B cell (primary cell): ENCODE data around the gene PRMT5. TPM values are rescaled to one million over a fixed set of nuclear protein-coding genes. Genes with fewer than 3 reads are reported as not detected.

Experiments used
- ATAC-seq: fragments of 200-7000 bp; cut with Tn5 transposase; one replicate; pipeline ENCODE4 v1.10.0; 2021; ENCODE audit warnings: low read depth, mild to moderate bottlenecking, moderate number of reproducible peaks, moderate library complexity
- CTCF ChIA-PET: fragments of 350-600 bp; sonication (Branson Sonifier 250); formaldehyde crosslinking; loops from one replicate; lab custom pipeline; 2021; ENCODE audit warnings: antibody characterized with exemption, inconsistent platforms; lab: Charles Lee
- POLR2A ChIA-PET: fragments of 350-600 bp; sonication (Branson Sonifier 250); formaldehyde crosslinking; loops from one replicate; lab custom pipeline; 2021; ENCODE audit warnings: antibody characterized with exemption; lab: Charles Lee
- DNase-seq: peaks from one replicate; pipeline ENCODE4 v3.0.0; 2013
- H2AFZ ChIP-seq: 2 replicates; pipeline ENCODE4 v1.6.1; 2012; ENCODE audit warnings: mild to moderate bottlenecking, low read depth, low read length; ENCODE audit not compliant: insufficient read depth, poor library complexity, severe bottlenecking
- H3K27ac ChIP-seq, 2 donors: 1 replicate in 1 of 2; 2 replicates in 1 of 2; pipeline ENCODE4 v1.5.1; 2012 to 2013; ENCODE audit warnings: low read length in 2 of 2, mild to moderate bottlenecking in 2 of 2, moderate library complexity in 1 of 2
- H3K27me3 ChIP-seq, 4 experiments: fragments of 200-600 bp in 1 of 4; sonication (generic) in 1 of 4; replicated peaks in 1 of 4; 1 replicate in 2 of 4; 2 replicates in 2 of 4; pipeline versions ENCODE4 v1.6.1 to v1.7.0; 2013 to 2016; ENCODE audit warnings: low read length in 3 of 4, mild to moderate bottlenecking in 2 of 4, mixed read lengths in 1 of 4, moderate library complexity in 1 of 4; ENCODE audit not compliant: insufficient read depth in 4 of 4, control insufficient read depth in 3 of 4; ENCODE audit errors: control extremely low read depth in 1 of 4
- H3K36me3 ChIP-seq, 2 experiments: replicated peaks in 1 of 2; 1 replicate in 1 of 2; 2 replicates in 1 of 2; pipeline versions ENCODE4 v1.6.1 to v1.7.1; 2013; ENCODE audit warnings: low read length in 1 of 2; ENCODE audit not compliant: insufficient read depth in 2 of 2, control insufficient read depth in 1 of 2; ENCODE audit errors: control extremely low read depth in 1 of 2, extremely low read depth in 1 of 2
- H3K4me1 ChIP-seq, 2 donors: fragments of 200-600 bp in 1 of 2; sonication (generic) in 1 of 2; 1 replicate in 1 of 2; 2 replicates in 1 of 2; pipeline versions ENCODE4 v1.5.1 to v1.6.1; 2013 to 2017; ENCODE audit warnings: low read length in 2 of 2; ENCODE audit not compliant: control insufficient read depth in 2 of 2, insufficient read depth in 2 of 2
- H3K4me2 ChIP-seq: replicated peaks from 2 replicates; pipeline ENCODE3; 2012; ENCODE audit warnings: mild to moderate bottlenecking, low read depth, low read length; ENCODE audit not compliant: poor library complexity, severe bottlenecking
- H3K4me3 ChIP-seq, 5 experiments: fragments of 200-600 bp in 1 of 5; sonication (generic) in 1 of 5; 1 replicate in 3 of 5; 2 replicates in 2 of 5; pipeline versions ENCODE4 v1.5.1 to v1.7.0; 2011 to 2016; ENCODE audit warnings: low read length in 4 of 5, mild to moderate bottlenecking in 4 of 5, low read depth in 2 of 5, control low read depth in 1 of 5, moderate library complexity in 1 of 5; ENCODE audit not compliant: insufficient read depth in 1 of 5; ENCODE audit errors: control extremely low read depth in 1 of 5, extremely low read depth in 1 of 5
- H3K79me2 ChIP-seq: fragments of 200-600 bp; sonication (generic); one replicate; pipeline ENCODE4 v1.6.0; 2016; ENCODE audit warnings: low read length; ENCODE audit not compliant: control insufficient read depth, insufficient read depth
- H3K9ac ChIP-seq: fragments of 200-600 bp; sonication (generic); 2 replicates; pipeline ENCODE4 v1.6.1; 2017; ENCODE audit warnings: mild to moderate bottlenecking, low read length, moderate library complexity
- H3K9me3 ChIP-seq, 3 donors: one replicate each; pipeline versions ENCODE4 v1.6.1 to v1.7.1; 2013; ENCODE audit warnings: low read length in 2 of 3; ENCODE audit not compliant: control insufficient read depth in 2 of 3, insufficient read depth in 1 of 3; ENCODE audit errors: control extremely low read depth in 1 of 3
- H4K20me1 ChIP-seq: 2 replicates; pipeline ENCODE4 v1.6.0; 2012; ENCODE audit warnings: mild to moderate bottlenecking, low read length; ENCODE audit not compliant: insufficient read depth, control insufficient read depth, poor library complexity, severe bottlenecking
- H3K27ac Mint-ChIP-seq: one replicate; pipeline ENCODE4 v1.8.0; 2021; ENCODE audit warnings: mixed read lengths
- H3K27me3 Mint-ChIP-seq: one replicate; pipeline ENCODE4 v1.8.0; 2021; ENCODE audit warnings: mixed read lengths
- H3K4me1 Mint-ChIP-seq: one replicate; pipeline ENCODE4 v1.8.0; 2021; ENCODE audit warnings: mixed read lengths
- H3K4me3 Mint-ChIP-seq: one replicate; pipeline ENCODE4 v1.8.0; 2021; ENCODE audit warnings: mixed read lengths
- H3K9me3 Mint-ChIP-seq: one replicate; pipeline ENCODE4 v1.8.0; 2022; ENCODE audit warnings: mixed read lengths; ENCODE audit not compliant: insufficient read depth
- EZH2 ChIP-seq: IDR thresholded peaks from 2 replicates; pipeline ENCODE4 v1.6.1; 2012; ENCODE audit warnings: borderline replicate concordance, low read depth, mild to moderate bottlenecking, moderate library complexity, low read length; ENCODE audit not compliant: insufficient read depth, poor library complexity, severe bottlenecking
- WGBS: methylation state at CpG from one replicate; pipeline ENCODE4 v1.1.5; 2013; ENCODE audit warnings: missing lambda C conversion rate; ENCODE audit not compliant: insufficient coverage; 5-methylcytosine and 5-hydroxymethylcytosine counted together
- intact Hi-C: fragments of 100-400 bp; cut with micrococcal nuclease; formaldehyde crosslinking; loops from one replicate; pipeline ENCODE4 v1.10.0; 2022
- polyA plus RNA-seq: library from polyadenylated mRNA; depleted of rRNA; stranded (reverse); fragments of >200 nt; gene quantifications from 2 replicates; pipeline ENCODE4 v1.2.3, GENCODE V29; 2012
- total RNA-seq, 2 donors: library from RNA; stranded (reverse); fragments of 120-200 nt in 1 of 2; gene quantifications; 1 replicate in 1 of 2; 2 replicates in 1 of 2; pipeline versions ENCODE4 v1.2.3 to v1.2.4, GENCODE V29; 2013 to 2022
- TF ChIP-seq, protein P1 (sequence below): fragments of 200-600 bp; IDR thresholded peaks from one replicate; pipeline ENCODE4 v1.8.0; 2022; ENCODE audit warnings: antibody characterized with exemption, mild to moderate bottlenecking

The PRMT5 gene
- total and polyA plus RNA-seq, 2 donors (not counting 1 experiment from before 2014, with no cell fraction given) = 38.8 to 50.4 TPM

- no peaks in the 10 kb centered on the region for H3K9me3 ChIP-seq
- TF ChIP-seq EZH2 = no peak
- TF ChIP-seq, protein P1, sequence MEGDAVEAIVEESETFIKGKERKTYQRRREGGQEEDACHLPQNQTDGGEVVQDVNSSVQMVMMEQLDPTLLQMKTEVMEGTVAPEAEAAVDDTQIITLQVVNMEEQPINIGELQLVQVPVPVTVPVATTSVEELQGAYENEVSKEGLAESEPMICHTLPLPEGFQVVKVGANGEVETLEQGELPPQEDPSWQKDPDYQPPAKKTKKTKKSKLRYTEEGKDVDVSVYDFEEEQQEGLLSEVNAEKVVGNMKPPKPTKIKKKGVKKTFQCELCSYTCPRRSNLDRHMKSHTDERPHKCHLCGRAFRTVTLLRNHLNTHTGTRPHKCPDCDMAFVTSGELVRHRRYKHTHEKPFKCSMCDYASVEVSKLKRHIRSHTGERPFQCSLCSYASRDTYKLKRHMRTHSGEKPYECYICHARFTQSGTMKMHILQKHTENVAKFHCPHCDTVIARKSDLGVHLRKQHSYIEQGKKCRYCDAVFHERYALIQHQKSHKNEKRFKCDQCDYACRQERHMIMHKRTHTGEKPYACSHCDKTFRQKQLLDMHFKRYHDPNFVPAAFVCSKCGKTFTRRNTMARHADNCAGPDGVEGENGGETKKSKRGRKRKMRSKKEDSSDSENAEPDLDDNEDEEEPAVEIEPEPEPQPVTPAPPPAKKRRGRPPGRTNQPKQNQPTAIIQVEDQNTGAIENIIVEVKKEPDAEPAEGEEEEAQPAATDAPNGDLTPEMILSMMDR = no peak
- Mint-ChIP-seq H3K4me1 (peaks cover 74% of the 10 kb centered on the region), H3K9me3 (no peaks in the 10 kb centered on the region), H3K4me3 (peak overlapping the region; percentile 97), H3K27ac (peak overlapping the region; percentile 99), H3K27me3 (no peaks in the 10 kb centered on the region)
- peak overlapping the region in 4 of 5 experiments; percentile 44 to 83 (median 67) for H3K4me3 ChIP-seq
- H2AFZ ChIP-seq = peak overlapping the region; percentile 77
- POLR2A ChIA-PET = interaction anchor here (0.5 to 5.3 kb wide), 12 partner anchors 14 to 1409 kb away, joined by 3 to 61 read pairs (median 4); partner anchors contain the start of genes ACIN1, C14orf119, LRP10 and PRMT5
- H3K27me3 ChIP-seq = no peaks in the 10 kb centered on the region
- CTCF ChIA-PET = interaction anchor here (0.8 to 7.0 kb wide), 14 partner anchors 10 to 315 kb away, joined by 3 to 101 read pairs (median 4); partner anchors contain the start of genes AJUBA and LRP10
- H3K36me3 ChIP-seq = no peaks in the 10 kb centered on the region
- DNase-seq (no peak), ATAC-seq (no peak)
- peaks cover 16% of the 10 kb centered on the region for H3K79me2 ChIP-seq
- intact Hi-C loops = loop anchor here (2.0 to 5.0 kb wide), 2 partner anchors 63 to 416 kb away; partner anchors contain the start of gene PPP1R3E
- peak overlapping the region; percentile 85 for H3K4me2 ChIP-seq
- 94% methylated on average over 16 of the region's 21 CpGs for WGBS
- no peaks in the 10 kb centered on the region for H4K20me1 ChIP-seq
- peak overlapping the region; percentile 85 to 94 for H3K27ac ChIP-seq
- peaks cover 55 to 83% of the 10 kb centered on the region in 2 donors for H3K4me1 ChIP-seq
- H3K9ac ChIP-seq = peak overlapping the region; percentile 75
Observed at GRCh38 chr14:22885975-22886374, 43.2 kb downstream of the PRMT5 start.
